Measurements from ENCODE around the gene APP.

APP gene

DNA sequence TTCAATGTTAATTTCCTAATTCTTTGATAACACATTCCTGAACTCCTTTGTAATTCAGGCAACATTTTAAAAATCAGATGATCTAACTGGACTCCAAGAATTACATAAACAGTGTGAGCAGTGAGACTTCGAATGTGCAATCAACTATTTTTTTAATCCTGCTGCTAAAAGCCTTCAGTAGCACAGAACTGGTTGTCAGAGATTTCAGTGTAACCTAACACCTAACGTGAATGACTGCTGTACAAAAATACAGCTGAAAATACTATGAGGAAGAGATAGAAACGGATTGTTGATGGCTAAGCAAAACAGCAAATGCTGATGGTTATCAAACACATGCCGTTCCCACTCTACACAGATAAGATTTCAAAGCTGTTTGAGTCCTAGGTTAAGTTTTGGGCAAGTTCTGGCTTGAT lies 46.1 kb downstream of the APP start:
- TF ChIP-seq SPI1 (IDR thresholded peaks at IDR 0.05; ENCODE audit: low read depth, low read length) (no peak), PAX5 (IDR thresholded peaks at IDR 0.05; ENCODE audit: insufficient read depth, low read length, severe bottlenecking) (no peak), POLR2AphosphoS5 (IDR thresholded peaks at IDR 0.05; ENCODE audit: low read depth, low read length) (no peak), TAF1 (IDR thresholded peaks at IDR 0.05; ENCODE audit: low read depth, low read length) (no peak), POU2F2 (IDR thresholded peaks at IDR 0.05; ENCODE audit: low read depth, low read length) (no peak), POLR2A (IDR thresholded peaks at IDR 0.05; ENCODE audit: low read depth, low read length) (no peak)
- DNase-seq (ENCODE audit: insufficient read length, low spot score) (no peak), FAIRE-seq (no peak)

DNA sequence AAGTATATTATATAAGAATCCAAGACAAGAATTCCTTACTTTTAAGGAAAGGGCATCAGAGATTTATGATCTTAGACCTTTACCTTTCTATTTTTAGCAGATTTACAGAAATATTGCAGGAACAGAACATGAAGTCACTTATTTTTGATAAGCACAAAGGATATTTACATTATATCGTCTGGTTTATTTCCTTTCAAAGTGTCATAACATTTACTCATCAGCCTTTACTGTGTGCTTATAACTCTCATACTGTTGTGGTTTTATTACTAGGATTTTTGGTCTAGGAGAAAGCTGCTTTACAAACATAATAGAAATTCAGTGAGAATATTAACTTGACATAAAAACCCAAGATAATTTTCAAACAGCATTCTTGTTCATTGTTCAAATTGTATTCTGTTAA lies 47.6 kb downstream of the APP start:
- no peak for DNase-seq (ENCODE audit: insufficient read length, low spot score)
- no peak for TF ChIP-seq POLR2AphosphoS5 (IDR thresholded peaks at IDR 0.05; ENCODE audit: low read depth, low read length)
- no peak for TF ChIP-seq POLR2A (IDR thresholded peaks at IDR 0.05; ENCODE audit: low read depth, low read length)
- TF ChIP-seq POU2F2 (IDR thresholded peaks at IDR 0.05; ENCODE audit: low read depth, low read length), result no peak
- TF ChIP-seq TAF1 (IDR thresholded peaks at IDR 0.05; ENCODE audit: low read depth, low read length), result no peak
- TF ChIP-seq SPI1 (IDR thresholded peaks at IDR 0.05; ENCODE audit: low read depth, low read length), result no peak
- TF ChIP-seq PAX5 (IDR thresholded peaks at IDR 0.05; ENCODE audit: insufficient read depth, low read length, severe bottlenecking), result no peak
- no peak for FAIRE-seq

DNA sequence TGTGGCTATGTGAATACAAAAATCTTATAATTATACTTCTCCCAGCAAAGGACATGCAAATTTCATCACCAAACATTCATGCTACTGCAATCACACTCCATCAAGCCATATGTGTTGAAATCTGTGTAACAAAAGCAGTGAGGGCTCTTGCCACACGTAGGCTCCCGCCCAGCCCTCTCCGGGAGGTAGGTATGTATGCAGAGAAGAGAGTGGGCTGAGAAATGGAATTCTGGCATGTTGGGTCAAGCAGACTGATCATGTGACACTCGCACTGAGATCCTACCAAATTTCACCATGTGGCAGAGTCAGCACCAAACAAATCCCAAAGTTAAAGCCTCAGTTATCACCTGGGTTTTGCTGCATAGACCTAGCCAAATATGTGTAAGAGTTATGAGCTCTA lies 49.7 kb downstream of the APP start:
- no peak for DNase-seq (ENCODE audit: insufficient read length, low spot score)
- no peak for TF ChIP-seq SPI1 (IDR thresholded peaks at IDR 0.05; ENCODE audit: low read depth, low read length)

DNA sequence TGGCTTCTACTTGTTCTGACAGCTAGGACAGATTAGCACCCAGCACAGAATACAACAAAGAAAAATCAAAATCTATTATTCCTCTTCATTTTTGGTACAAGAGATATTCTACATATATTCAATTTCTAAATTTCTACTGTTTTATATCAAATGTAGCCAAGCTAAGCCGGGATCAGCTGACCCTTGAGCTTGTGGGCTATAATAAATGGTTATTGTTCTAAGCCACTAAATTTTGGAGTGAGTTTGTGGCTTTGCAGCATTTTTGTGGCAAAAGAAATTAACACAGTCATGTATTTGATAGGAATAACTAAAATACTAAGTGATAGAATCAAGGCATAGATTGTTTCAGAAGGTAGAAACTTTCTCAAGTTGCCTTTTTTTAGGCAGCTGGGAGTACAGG lies 50.7 kb downstream of the APP start:
- TF ChIP-seq TAF1 (IDR thresholded peaks at IDR 0.05; ENCODE audit: low read depth, low read length) (no peak), SPI1 (IDR thresholded peaks at IDR 0.05; ENCODE audit: low read depth, low read length) (no peak)
- DNase-seq (ENCODE audit: insufficient read length, low spot score) (no peak), FAIRE-seq (no peak)

More for the DNA sequence above, 49.7 kb downstream of the APP start:
- no peak for FAIRE-seq

DNA sequence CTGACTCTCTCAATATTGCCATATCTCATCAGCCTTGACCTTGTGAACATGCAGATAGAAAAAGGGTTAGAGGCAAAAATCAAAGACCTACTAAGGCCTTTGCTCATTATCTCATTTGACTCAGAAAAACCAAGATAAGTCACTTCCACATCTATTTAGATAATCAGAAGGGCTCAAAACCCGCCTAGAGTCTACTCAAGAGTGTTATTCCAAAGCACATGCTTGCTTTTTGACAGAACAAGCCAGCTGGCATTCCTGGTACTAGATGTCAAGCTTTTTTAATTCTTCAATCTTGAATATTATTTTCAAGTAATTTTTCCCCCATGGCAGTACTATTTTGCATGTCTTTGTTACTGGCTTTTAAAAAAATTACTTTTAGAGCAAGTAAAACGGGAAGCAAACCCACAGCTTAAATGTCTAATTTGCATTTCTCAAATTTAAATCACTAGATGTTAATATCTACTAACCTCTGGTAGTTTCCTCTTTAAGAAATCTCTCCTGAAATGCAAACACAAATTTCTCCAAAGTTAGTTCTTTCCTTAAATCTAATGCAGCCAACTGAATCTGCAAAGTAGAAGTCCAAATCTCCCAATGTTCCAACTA lies 51.5 kb downstream of the APP start:
- no peak for TF ChIP-seq POLR2AphosphoS5 (IDR thresholded peaks at IDR 0.05; ENCODE audit: low read depth, low read length)
- TF ChIP-seq POU2F2 (IDR thresholded peaks at IDR 0.05; ENCODE audit: low read depth, low read length), result no peak
- no peak for TF ChIP-seq PAX5 (IDR thresholded peaks at IDR 0.05; ENCODE audit: insufficient read depth, low read length, severe bottlenecking)
- no peak for TF ChIP-seq POLR2A (IDR thresholded peaks at IDR 0.05; ENCODE audit: low read depth, low read length)
- no peak for TF ChIP-seq SPI1 (IDR thresholded peaks at IDR 0.05; ENCODE audit: low read depth, low read length)
- TF ChIP-seq TAF1 (IDR thresholded peaks at IDR 0.05; ENCODE audit: low read depth, low read length), result no peak
- DNase-seq (ENCODE audit: insufficient read length, low spot score) (no peak), FAIRE-seq (no peak)

DNA sequence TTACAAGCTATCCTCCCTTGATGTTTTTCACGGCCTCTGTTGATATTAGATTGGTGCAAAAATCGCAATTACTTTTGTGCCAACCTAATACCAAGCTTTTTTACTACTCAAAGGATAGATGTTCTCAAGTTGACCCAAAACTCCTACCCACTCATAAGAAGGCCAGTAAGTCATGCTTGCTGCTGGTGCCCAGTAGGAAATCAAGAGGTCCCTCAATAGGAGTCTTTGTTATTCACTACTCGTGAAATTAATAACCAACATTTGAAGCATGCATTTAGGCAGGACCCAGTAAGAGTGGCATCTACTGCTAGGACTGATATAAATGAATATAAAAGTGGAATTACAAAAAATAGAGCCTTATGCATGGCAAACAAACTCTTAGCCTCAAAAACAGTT lies 52.6 kb downstream of the APP start:
- FAIRE-seq (no peak), DNase-seq (ENCODE audit: insufficient read length, low spot score) (no peak)
- TF ChIP-seq SPI1 (IDR thresholded peaks at IDR 0.05; ENCODE audit: low read depth, low read length) (no peak), TAF1 (IDR thresholded peaks at IDR 0.05; ENCODE audit: low read depth, low read length) (no peak), POLR2AphosphoS5 (IDR thresholded peaks at IDR 0.05; ENCODE audit: low read depth, low read length) (no peak), POLR2A (IDR thresholded peaks at IDR 0.05; ENCODE audit: low read depth, low read length) (no peak), POU2F2 (IDR thresholded peaks at IDR 0.05; ENCODE audit: low read depth, low read length) (no peak), PAX5 (IDR thresholded peaks at IDR 0.05; ENCODE audit: insufficient read depth, low read length, severe bottlenecking) (no peak)

DNA sequence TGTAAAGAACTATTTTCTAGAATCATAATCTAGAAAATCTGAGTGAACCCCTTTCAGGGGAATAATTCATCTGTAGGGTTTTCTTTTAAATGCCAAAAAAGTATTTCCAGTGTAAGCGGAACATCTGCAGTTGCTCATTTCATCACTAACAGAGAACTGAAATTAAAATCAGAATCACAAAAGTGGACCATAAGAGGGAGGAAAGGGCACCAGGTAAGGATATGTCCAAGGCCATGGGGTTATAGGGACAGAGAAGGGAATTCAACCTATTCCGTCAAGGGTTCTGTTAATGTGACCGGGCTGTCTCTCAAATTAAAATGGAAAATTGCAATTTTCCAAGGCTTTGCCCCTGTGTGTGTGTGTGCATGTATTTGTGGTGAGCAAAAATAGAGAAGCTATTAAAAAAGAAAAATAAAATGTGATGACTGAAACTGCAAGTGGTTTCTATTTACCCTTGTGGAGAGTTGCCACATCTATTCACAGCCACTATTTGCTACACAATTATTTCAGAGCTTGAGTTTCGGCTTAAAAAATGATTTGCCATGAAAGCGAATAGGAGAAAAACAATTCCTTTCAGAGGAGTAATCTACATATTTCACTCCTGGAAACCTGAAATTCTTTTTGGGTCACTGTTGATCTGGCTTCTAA lies 53.1 kb downstream of the APP start:
- DNase-seq (ENCODE audit: insufficient read length, low spot score), result no peak
- no peak for FAIRE-seq
- TF ChIP-seq POLR2AphosphoS5 (IDR thresholded peaks at IDR 0.05; ENCODE audit: low read depth, low read length) (no peak), POU2F2 (IDR thresholded peaks at IDR 0.05; ENCODE audit: low read depth, low read length) (no peak), POLR2A (IDR thresholded peaks at IDR 0.05; ENCODE audit: low read depth, low read length) (no peak), SPI1 (IDR thresholded peaks at IDR 0.05; ENCODE audit: low read depth, low read length) (no peak), PAX5 (IDR thresholded peaks at IDR 0.05; ENCODE audit: insufficient read depth, low read length, severe bottlenecking) (no peak), TAF1 (IDR thresholded peaks at IDR 0.05; ENCODE audit: low read depth, low read length) (no peak)

DNA sequence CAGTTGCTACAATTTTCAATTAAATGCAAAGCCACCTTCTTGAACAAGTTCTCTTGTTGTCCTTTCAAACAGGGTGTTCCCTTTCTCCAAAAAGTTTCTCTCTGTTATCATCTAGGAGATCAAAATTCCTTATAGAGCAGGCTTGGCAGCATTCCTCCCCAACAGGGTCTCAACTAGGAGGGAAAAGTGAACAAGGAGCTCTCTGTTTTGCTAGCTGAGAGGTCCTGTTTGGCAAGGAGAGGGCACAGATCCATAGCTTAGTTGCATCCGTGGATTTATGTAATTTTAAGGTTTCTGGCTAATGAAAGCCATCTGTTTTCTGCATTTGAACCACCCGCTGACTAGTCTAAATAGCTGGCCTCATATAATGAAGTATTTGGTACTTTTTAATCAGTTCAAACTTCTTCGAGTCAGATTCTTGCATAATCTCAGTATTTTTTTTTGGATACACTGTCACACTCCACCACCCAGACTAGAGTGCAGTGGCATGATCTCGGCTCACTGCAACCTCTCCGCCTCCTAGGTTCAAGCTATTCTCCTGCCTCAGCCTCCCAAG lies 54.0 kb downstream of the APP start:
- TF ChIP-seq SPI1 (IDR thresholded peaks at IDR 0.05; ENCODE audit: low read depth, low read length) (no peak), POU2F2 (IDR thresholded peaks at IDR 0.05; ENCODE audit: low read depth, low read length) (no peak), POLR2A (IDR thresholded peaks at IDR 0.05; ENCODE audit: low read depth, low read length) (no peak), POLR2AphosphoS5 (IDR thresholded peaks at IDR 0.05; ENCODE audit: low read depth, low read length) (no peak), PAX5 (IDR thresholded peaks at IDR 0.05; ENCODE audit: insufficient read depth, low read length, severe bottlenecking) (no peak), TAF1 (IDR thresholded peaks at IDR 0.05; ENCODE audit: low read depth, low read length) (no peak)
- DNase-seq (ENCODE audit: insufficient read length, low spot score) (no peak), FAIRE-seq (no peak)

DNA sequence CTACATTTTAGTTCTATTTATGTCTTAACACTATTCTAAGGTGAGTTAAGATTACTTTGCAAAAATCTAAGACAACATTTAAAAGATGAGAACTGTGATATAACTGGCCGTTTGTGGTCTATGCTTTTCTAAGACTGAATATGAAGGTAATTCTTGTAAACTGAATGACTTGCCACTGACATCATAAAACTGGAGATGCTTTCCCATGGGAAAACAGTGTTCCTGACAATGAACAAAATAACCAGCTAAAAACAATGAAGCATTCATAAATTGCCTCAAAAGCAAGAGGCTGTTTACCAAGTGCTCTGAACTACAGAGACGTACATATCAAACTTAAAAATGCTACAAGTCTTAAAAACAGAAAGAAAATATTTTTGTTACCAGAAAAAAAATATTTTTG lies 54.7 kb downstream of the APP start:
- DNase-seq (ENCODE audit: insufficient read length, low spot score), result no peak
- no peak for FAIRE-seq
- TF ChIP-seq POU2F2 (IDR thresholded peaks at IDR 0.05; ENCODE audit: low read depth, low read length), result no peak
- TF ChIP-seq PAX5 (IDR thresholded peaks at IDR 0.05; ENCODE audit: insufficient read depth, low read length, severe bottlenecking), result no peak
- TF ChIP-seq POLR2A (IDR thresholded peaks at IDR 0.05; ENCODE audit: low read depth, low read length), result no peak
- no peak for TF ChIP-seq TAF1 (IDR thresholded peaks at IDR 0.05; ENCODE audit: low read depth, low read length)
- TF ChIP-seq POLR2AphosphoS5 (IDR thresholded peaks at IDR 0.05; ENCODE audit: low read depth, low read length), result no peak
- TF ChIP-seq SPI1 (IDR thresholded peaks at IDR 0.05; ENCODE audit: low read depth, low read length), result no peak

DNA sequence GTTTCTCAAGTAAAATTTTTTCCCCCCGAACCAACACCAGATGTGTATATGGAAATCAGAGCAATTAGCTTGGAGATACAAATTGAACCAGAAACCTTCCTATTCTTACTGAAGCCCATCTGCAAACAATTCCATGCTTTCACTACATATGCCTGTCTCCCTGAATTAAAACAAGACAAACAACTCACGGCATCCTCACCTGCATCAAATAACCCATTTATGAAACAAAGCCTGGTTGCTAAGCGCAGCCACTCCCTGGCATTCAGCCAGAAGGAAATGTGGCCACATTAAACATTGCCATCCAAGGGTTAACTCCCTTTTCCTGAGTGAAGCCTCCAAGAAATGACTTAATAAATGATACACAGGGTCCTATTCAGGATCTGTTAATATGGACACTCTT lies 55.3 kb downstream of the APP start:
- no peak for TF ChIP-seq PAX5 (IDR thresholded peaks at IDR 0.05; ENCODE audit: insufficient read depth, low read length, severe bottlenecking)
- TF ChIP-seq POLR2A (IDR thresholded peaks at IDR 0.05; ENCODE audit: low read depth, low read length), result no peak
- TF ChIP-seq TAF1 (IDR thresholded peaks at IDR 0.05; ENCODE audit: low read depth, low read length), result no peak
- no peak for TF ChIP-seq POLR2AphosphoS5 (IDR thresholded peaks at IDR 0.05; ENCODE audit: low read depth, low read length)
- TF ChIP-seq SPI1 (IDR thresholded peaks at IDR 0.05; ENCODE audit: low read depth, low read length), result no peak
- TF ChIP-seq POU2F2 (IDR thresholded peaks at IDR 0.05; ENCODE audit: low read depth, low read length), result no peak
- DNase-seq (ENCODE audit: insufficient read length, low spot score), result no peak
- FAIRE-seq, result no peak

Measured in GM12891 (cell line).